Naive B cell (primary cell): Measurements from ENCODE around the gene CYP2B6. TPM values are rescaled to one million over a fixed set of nuclear protein-coding genes. Genes with fewer than 3 reads are reported as not detected.
"Not testable (repeated sequence)": the region's sequence is repeated elsewhere in the genome, so short reads cannot be mapped to it uniquely, and the experiment has no call there.

Source experiments
- ATAC-seq, 2 donors: fragments of 150-1000 bp; cut with Tn5 transposase; 2 replicates each; pipeline ENCODE4 v1.10.0; 2021; ENCODE audit warnings: low read depth in 2 of 2, mild to moderate bottlenecking in 2 of 2, moderate library complexity in 2 of 2
- DNase-seq: peaks from one replicate; pipeline ENCODE4 v3.0.0; 2022
- H3K27ac Mint-ChIP-seq, 6 donors: one replicate each; pipeline ENCODE4 v1.8.0; 2020 to 2022; ENCODE audit warnings: mild to moderate bottlenecking in 6 of 6, mixed read lengths in 6 of 6, moderate library complexity in 5 of 6, inconsistent platforms in 2 of 6
- H3K27me3 Mint-ChIP-seq, 3 donors: one replicate each; pipeline ENCODE4 v1.8.0; 2021 to 2022; ENCODE audit warnings: mixed read lengths in 3 of 3, mild to moderate bottlenecking in 1 of 3
- H3K36me3 Mint-ChIP-seq, 2 donors: one replicate each; pipeline ENCODE4 v1.8.0; 2020 to 2022; ENCODE audit warnings: mixed read lengths in 2 of 2, inconsistent platforms in 1 of 2, mild to moderate bottlenecking in 1 of 2
- H3K4me1 Mint-ChIP-seq, 3 donors: one replicate each; pipeline ENCODE4 v1.8.0; 2020 to 2022; ENCODE audit warnings: mixed read lengths in 3 of 3, inconsistent platforms in 1 of 3, mild to moderate bottlenecking in 1 of 3, moderate library complexity in 1 of 3
- H3K4me3 Mint-ChIP-seq, 8 donors: one replicate each; pipeline ENCODE4 v1.8.0; 2020 to 2022; ENCODE audit warnings: mild to moderate bottlenecking in 8 of 8, mixed read lengths in 8 of 8, moderate library complexity in 8 of 8, inconsistent platforms in 2 of 8
- H3K9me3 Mint-ChIP-seq, 7 donors: one replicate each; pipeline ENCODE4 v1.8.0; 2020 to 2022; ENCODE audit warnings: mixed read lengths in 7 of 7, mild to moderate bottlenecking in 5 of 7, inconsistent platforms in 2 of 7, moderate library complexity in 1 of 7
- polyA plus RNA-seq, 6 donors: library from polyadenylated mRNA; unstranded; fragments of 300-500 nt; fragmentation: Illumina TruSeq; gene quantifications; one replicate each; pipeline ENCODE4 v1.2.3, GENCODE V29; 2021; ENCODE audit warnings: low read depth in 6 of 6

Gene CYP2B6
- polyA plus RNA-seq, 6 donors from 2014 or later = not detected

DNA sequence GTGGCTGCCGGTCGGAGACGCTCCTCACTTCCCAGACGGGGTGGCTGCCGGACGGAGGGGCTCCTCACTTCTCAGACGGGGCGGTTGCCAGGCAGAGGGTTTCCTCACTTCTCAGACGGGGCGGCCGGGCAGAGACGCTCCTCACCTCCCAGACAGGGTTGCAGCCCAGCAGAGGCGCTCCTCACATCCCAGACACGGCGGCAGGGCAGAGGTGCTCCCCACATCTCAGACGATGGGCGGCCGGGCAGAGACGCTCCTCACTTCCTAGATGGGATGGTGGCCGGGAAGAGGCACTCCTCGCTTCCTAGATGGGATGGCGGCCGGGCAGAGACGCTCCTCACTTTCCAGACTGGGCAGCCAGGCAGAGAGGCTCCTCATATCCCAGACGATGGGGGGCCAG is 24.5 kb upstream of the CYP2B6 start:
- Mint-ChIP-seq H3K27ac (peak overlapping the region in 1 of 6 donors; percentile 78), H3K9me3 (peaks cover 0 to 15% (median 7%) of the 10 kb centered on the region in 7 donors), H3K27me3 (peaks cover 18 to 29% (median 25%) of the 10 kb centered on the region in 3 donors)
- DNase-seq, H3K4me1 Mint-ChIP-seq, H3K4me3 Mint-ChIP-seq, H3K36me3 Mint-ChIP-seq, ATAC-seq: not testable (repeated sequence)

DNA sequence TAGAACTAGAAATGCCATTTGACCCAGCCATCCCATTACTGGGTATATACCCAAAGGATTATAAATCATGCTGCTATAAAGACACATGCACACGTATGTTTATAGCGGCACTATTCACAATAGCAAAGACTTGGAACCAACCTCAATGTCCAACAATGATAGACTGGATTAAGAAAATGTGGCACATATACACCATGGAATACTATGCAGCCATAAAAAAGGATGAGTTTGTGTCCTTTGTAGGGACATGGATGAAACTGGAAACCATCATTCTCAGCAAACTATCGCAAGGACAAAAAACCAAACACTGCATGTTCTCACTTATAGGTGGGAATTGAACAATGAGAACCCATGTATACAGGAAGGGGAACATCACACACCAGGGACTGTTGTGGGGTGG is 23.0 kb upstream of the CYP2B6 start:
- Mint-ChIP-seq H3K27me3 (peaks cover 24 to 37% (median 30%) of the 10 kb centered on the region in 3 donors), H3K9me3 (peaks cover 0 to 15% (median 6%) of the 10 kb centered on the region in 7 donors)
- H3K27ac Mint-ChIP-seq, H3K36me3 Mint-ChIP-seq, H3K4me1 Mint-ChIP-seq, DNase-seq, H3K4me3 Mint-ChIP-seq, ATAC-seq: not testable (repeated sequence)

DNA sequence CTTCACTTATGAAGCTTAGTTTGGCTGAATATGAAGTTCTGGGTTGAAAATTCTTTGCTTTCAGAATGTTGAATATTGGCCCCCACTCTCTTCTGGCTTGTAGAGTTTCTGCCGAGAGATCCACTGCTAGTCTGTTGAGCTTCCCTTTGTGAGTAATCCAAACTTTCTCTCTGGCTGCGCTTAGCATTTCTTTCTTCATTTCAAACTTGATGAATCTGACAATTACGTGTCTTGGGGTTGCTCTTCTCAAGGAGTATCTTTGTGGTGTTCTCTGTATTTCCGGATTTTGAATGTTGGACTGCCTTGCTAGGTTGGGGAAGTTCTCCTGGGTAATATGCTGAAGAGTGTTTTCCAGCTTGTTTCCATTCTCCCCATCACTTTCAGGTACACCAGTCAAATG is 21.4 kb upstream of the CYP2B6 start:
- H3K4me3 Mint-ChIP-seq, ATAC-seq, H3K36me3 Mint-ChIP-seq, H3K27ac Mint-ChIP-seq, H3K4me1 Mint-ChIP-seq, DNase-seq: not testable (repeated sequence)
- peaks cover 22 to 29% (median 24%) of the 10 kb centered on the region in 3 donors for H3K27me3 Mint-ChIP-seq
- peaks cover 0 to 13% (median 4%) of the 10 kb centered on the region in 7 donors for H3K9me3 Mint-ChIP-seq

DNA sequence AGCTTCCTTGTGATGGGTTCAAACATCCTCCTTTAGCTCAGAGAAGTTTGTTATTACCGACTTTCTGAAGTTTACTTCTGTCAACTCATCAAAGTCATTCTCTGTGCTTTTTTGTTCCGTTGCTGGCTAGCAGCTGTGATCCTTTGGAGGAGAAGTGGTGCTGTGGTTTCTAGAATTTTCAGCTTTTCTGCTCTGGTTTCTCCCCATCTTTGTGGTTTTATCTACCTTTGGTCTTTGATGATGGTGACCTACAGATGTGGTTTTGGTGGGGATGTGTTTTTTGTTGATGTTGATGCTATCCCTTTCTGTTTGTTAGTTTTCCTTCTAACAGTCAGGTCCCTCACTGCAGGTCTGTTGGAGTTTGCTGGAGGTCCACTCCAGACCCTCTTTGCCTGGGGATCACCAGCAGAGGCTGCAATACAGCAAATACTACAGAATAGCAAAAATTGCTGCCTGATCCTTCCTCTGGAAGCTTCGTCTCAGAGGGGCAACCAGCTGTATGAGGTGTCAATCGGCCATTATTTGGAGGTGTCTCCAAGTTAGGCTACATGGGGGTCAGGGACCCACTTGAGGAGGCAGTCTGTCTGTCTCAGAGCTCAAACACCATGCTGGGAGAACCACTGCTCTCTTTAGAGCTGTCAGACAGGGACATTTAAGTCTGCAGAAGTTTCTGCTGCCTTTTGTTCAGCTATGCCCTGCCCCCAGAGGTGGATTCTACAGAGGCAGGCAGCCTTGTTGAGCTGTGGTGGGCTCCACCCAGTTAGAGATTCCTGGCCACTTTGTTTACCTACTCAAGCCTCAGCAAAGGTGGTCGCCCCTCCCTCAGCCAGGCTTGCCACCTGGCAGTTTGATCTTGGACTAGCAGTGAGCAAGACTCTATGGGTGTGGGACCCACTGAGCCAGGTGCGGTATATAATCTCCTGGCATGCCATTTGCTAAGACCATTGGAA is 20.4 kb upstream of the CYP2B6 start:
- H3K4me1 Mint-ChIP-seq, H3K27ac Mint-ChIP-seq: not testable (repeated sequence)

DNA sequence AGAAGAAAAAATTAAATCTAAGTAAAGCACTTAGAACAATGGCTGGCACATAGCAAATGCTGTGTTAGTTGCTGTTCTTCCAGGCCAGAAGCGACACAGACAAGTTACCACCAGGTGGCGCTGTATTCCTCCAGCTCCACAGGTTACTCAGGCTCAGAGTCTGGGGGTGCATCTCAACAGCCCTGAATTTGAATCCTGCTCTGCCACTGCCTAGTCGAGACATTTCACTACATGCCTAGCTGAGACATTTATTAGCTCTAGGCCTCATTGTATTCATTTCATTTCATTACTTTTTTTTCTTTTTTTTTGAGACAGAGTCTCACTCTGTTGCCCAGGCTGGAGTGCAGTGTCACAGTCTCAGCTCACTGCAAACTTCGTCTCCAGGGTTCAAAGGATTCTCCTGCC is 16.4 kb upstream of the CYP2B6 start:
- peak; percentile 62 for DNase-seq
- no peak overlapping the region for H3K27ac Mint-ChIP-seq
- H3K4me1 Mint-ChIP-seq = no peaks in the 10 kb centered on the region
- ATAC-seq = peak; percentile 84 to 88
- H3K36me3 Mint-ChIP-seq = no peaks in the 10 kb centered on the region
- H3K9me3 Mint-ChIP-seq = peaks cover 0 to 2% (median 2%) of the 10 kb centered on the region in 7 donors
- H3K27me3 Mint-ChIP-seq = peaks cover 24 to 54% (median 52%) of the 10 kb centered on the region in 3 donors
- H3K4me3 Mint-ChIP-seq = no peak overlapping the region

More for the DNA sequence above, 20.4 kb upstream of the CYP2B6 start:
- H3K27me3 Mint-ChIP-seq = peaks cover 22 to 29% (median 29%) of the 10 kb centered on the region in 3 donors
- H3K36me3 Mint-ChIP-seq, ATAC-seq, DNase-seq, H3K4me3 Mint-ChIP-seq: not testable (repeated sequence)
- H3K9me3 Mint-ChIP-seq = peaks cover 0 to 13% (median 4%) of the 10 kb centered on the region in 7 donors

DNA sequence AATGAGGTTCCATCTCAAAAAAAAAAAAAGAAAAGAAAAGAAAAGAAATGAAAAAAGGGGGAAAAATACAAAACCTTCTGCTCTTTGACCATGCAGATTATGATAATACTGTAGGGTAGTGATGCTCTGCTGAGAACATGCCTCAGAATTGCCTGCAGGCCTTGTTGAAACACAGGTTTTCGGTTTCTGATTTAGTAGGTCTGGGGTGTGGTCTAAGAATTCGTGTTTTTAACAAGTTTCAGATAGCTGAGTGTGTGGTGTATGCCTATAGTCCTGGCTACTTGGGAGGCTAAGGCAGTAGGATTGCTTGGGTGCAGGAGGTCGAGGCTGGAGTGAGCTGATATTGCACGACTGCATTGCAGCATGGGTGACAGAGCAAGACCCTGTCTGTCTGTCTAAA is 14.9 kb upstream of the CYP2B6 start:
- Mint-ChIP-seq H3K4me3 (no peak overlapping the region), H3K27ac (no peak overlapping the region), H3K27me3 (peaks cover 30 to 65% (median 59%) of the 10 kb centered on the region in 3 donors), H3K9me3 (peaks cover 0 to 9% (median 3%) of the 10 kb centered on the region in 7 donors), H3K4me1 (no peaks in the 10 kb centered on the region), H3K36me3 (no peaks in the 10 kb centered on the region)
- DNase-seq (no peak), ATAC-seq (no peak)

DNA sequence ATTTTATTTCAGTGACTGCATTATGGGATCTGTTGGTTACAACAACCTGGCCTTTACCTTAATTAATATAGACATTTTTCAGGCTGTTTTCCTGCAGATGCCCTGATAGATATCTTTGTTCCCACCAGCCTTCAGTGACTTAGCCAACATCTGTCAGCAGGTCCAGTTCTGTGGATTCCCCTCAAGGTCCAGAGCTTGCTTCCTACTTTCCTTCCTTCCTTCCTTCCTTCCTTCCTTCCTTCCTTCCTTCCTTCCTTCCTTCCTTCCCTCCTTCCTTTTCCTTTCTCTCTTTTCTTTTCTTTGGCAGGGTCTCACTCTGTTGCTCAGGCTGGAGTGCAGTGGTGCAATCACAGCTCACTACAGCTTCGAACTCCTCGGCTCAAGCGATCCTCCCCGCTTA is 14.4 kb upstream of the CYP2B6 start:
- no peak overlapping the region for H3K4me3 Mint-ChIP-seq
- H3K9me3 Mint-ChIP-seq = peaks cover 0 to 9% (median 3%) of the 10 kb centered on the region in 7 donors

DNA sequence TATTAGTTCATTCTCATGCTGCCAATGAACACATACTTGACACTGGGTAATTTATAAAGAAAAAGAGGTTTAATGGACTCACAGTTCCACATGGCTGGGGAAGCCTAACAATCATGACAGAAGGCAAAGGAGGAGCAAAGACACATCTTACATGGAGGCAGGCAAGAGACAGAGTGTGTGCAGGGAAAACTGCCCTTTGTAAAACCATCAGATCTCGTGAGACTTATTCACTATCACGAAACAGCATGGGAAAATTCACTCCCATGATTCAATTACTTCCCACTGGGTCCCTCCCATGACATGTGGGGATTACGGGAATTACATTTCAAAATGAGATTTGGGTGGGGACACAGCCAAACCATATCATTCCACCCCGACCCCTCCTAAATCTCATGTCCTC is 11.3 kb upstream of the CYP2B6 start:
- not testable (repeated sequence) for H3K4me3 Mint-ChIP-seq, H3K4me1 Mint-ChIP-seq, H3K36me3 Mint-ChIP-seq, ATAC-seq, H3K9me3 Mint-ChIP-seq, DNase-seq
- Mint-ChIP-seq H3K27ac (peak overlapping the region in 1 of 6 donors; percentile 34), H3K27me3 (peaks cover 36 to 72% (median 69%) of the 10 kb centered on the region in 3 donors)

More for the DNA sequence above, 14.4 kb upstream of the CYP2B6 start:
- no peaks in the 10 kb centered on the region for H3K36me3 Mint-ChIP-seq
- no peaks in the 10 kb centered on the region for H3K4me1 Mint-ChIP-seq
- ATAC-seq = no peak
- DNase-seq = no peak
- no peak overlapping the region for H3K27ac Mint-ChIP-seq
- peaks cover 34 to 65% (median 59%) of the 10 kb centered on the region in 3 donors for H3K27me3 Mint-ChIP-seq

DNA sequence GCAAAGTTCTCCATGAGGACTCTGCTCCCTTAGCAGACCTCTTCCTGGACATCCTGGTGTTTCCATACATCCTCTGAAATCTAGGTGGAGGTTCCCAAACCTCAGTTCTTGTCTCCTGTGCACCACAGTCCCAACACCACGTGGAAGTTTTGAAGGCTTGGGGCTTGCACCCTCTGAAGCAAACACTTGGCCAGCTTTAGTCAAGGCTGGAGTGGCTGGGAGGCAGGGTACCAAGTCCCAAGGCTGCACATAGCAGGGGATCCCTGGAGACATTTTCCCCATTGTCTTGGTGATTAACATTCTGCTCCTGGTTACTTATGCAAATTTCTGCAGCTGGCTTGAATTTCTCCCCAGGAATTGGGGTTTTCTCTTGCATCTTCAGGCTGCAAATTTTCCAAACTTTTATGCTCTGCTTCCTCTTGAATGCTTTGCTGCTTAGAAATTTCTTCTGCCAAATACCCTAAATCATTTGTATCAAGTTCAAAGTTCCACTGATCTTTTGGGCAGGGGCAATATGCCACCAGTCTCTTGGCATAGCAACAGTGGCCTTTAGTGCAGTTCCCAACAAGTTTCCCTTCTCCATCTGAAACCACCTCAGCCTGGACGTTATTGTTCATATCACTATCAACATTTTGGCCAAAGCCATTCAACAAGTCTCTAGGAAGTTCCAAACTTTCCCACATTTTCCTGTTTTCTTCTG is 10.2 kb upstream of the CYP2B6 start:
- not testable (repeated sequence) for H3K4me3 Mint-ChIP-seq, ATAC-seq, H3K4me1 Mint-ChIP-seq, DNase-seq, H3K27ac Mint-ChIP-seq, H3K36me3 Mint-ChIP-seq, H3K9me3 Mint-ChIP-seq
- H3K27me3 Mint-ChIP-seq = peaks cover 36 to 75% (median 62%) of the 10 kb centered on the region in 3 donors

DNA sequence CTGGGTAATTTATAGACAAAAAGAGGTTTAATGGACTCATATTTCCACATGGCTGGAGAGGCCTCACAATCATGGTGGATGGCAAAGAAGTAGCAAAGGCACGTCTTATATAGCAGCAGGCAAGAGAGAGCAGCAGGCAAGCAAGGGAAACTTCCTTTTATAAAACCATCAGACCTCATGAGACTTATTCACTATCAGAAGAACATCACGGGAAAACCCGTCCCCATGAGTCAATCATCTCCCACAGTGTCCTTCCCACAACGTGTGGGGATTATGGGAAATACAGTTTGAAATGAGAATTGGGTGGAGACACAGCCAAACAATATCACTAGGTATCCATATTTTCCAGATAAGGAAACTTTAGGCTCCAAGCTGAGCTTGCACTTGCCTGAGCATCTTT is 9.5 kb upstream of the CYP2B6 start:
- H3K27me3 Mint-ChIP-seq = peaks cover 36 to 75% (median 61%) of the 10 kb centered on the region in 3 donors
- H3K4me3 Mint-ChIP-seq = no peak overlapping the region
- peaks cover 0 to 9% (median 5%) of the 10 kb centered on the region in 7 donors for H3K9me3 Mint-ChIP-seq
- H3K27ac Mint-ChIP-seq = no peak overlapping the region
- no peak for ATAC-seq
- DNase-seq = no peak
- no peaks in the 10 kb centered on the region for H3K36me3 Mint-ChIP-seq
- H3K4me1 Mint-ChIP-seq = no peaks in the 10 kb centered on the region

DNA sequence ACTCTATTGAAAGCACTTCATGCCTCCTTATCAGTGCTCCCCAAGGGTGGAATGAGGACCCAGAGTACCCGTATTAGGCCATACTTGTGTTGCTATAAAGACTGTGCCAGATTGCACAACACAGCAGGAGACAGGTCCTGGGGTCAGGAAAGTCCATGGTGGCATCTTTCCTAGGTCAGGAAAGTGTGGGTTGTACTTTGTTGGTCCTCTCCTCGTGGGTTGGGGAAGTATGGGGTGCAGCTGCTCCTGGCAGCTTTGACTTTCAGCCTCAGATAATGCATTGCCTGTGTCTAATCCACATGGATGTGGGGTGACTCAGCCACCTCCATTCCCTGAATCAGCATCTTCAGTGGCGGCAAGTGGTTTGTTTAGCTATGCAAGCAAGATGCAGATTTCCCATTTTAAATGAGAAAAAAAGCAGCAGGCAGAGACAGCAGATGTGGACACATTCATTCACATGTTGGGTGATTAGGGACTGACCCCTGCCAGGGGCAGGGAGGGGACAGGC is 8.4 kb upstream of the CYP2B6 start:
- no peak overlapping the region for H3K27ac Mint-ChIP-seq
- H3K36me3 Mint-ChIP-seq = peaks cover under 1 to 3% of the 10 kb centered on the region in 2 donors
- peaks cover 0 to 18% (median 5%) of the 10 kb centered on the region in 7 donors for H3K9me3 Mint-ChIP-seq
- no peaks in the 10 kb centered on the region for H3K4me1 Mint-ChIP-seq
- no peak overlapping the region for H3K4me3 Mint-ChIP-seq
- H3K27me3 Mint-ChIP-seq = peaks cover 31 to 71% (median 56%) of the 10 kb centered on the region in 3 donors
- ATAC-seq (no peak), DNase-seq (no peak)

DNA sequence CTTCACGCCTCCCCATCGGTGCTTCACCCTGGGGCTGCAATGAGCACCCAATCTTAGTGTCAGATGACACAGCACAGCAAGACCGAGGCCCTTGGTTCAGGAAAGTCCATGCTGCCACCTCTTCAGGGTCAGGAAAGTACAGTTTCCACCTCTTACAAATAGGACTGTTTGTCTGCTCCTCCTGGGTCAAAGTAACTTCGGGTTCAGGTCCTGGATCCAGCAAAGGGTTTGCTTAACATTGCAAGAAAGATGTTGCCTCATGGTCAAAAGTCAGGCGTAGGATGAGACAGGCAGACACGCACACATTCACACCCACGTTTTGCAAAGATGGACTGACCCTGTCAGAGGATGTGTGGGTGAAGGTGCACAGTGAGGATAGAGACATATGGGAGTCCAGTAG is 1.6 kb upstream of the CYP2B6 start:
- Mint-ChIP-seq H3K27me3 (peaks cover 12 to 70% (median 57%) of the 10 kb centered on the region in 3 donors), H3K4me3 (no peak overlapping the region), H3K27ac (no peak overlapping the region), H3K9me3 (peaks cover 8 to 29% (median 16%) of the 10 kb centered on the region in 7 donors), H3K4me1 (no peaks in the 10 kb centered on the region), H3K36me3 (peaks cover 11 to 15% of the 10 kb centered on the region in 2 donors)
- no peak for ATAC-seq
- DNase-seq = no peak

DNA sequence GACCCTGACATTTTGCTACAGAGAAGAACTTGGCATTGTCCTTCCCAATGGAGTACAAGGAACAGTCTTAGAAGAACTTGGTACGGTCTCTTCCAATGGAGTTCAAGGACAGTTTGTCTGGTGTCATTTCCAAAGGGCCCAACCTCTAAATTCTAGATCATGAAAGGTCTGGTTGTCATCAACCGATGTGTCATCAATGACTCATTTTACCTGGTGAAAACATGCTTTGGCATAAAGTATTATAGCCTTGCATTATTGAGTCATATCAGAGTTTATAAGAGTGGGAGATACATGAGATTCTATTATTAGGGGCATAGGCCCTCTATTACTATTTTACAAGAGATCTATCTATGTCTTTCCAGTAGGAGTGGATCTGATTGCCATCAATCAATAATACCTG is 4.3 kb downstream of the CYP2B6 start:
- H3K4me3 Mint-ChIP-seq = no peak overlapping the region
- H3K27me3 Mint-ChIP-seq = peaks cover 21 to 41% (median 26%) of the 10 kb centered on the region in 3 donors
- peaks cover 0 to 8% (median 5%) of the 10 kb centered on the region in 7 donors for H3K9me3 Mint-ChIP-seq
- H3K27ac Mint-ChIP-seq = no peak overlapping the region
- ATAC-seq = no peak
- DNase-seq = no peak
- no peaks in the 10 kb centered on the region for H3K36me3 Mint-ChIP-seq
- no peaks in the 10 kb centered on the region for H3K4me1 Mint-ChIP-seq
